NOMO-1 treated with DMSO at 0.1 percent for 48 hours (cell line): ENCODE results near the gene DGKD.

Experiments
- DNase-seq: peaks from one replicate; lab custom pipeline; 2025; ENCODE audit not compliant: unreplicated experiment; lab: John Stamatoyannopoulos, UW

The DGKD gene

GRCh38 chr2:233473878-233474277, 119.6 kb downstream of the DGKD start:
- DNase-seq: no peak

GRCh38 chr2:233474308-233475160, 120.2 kb downstream of the DGKD start:
- no peak for DNase-seq

DNA sequence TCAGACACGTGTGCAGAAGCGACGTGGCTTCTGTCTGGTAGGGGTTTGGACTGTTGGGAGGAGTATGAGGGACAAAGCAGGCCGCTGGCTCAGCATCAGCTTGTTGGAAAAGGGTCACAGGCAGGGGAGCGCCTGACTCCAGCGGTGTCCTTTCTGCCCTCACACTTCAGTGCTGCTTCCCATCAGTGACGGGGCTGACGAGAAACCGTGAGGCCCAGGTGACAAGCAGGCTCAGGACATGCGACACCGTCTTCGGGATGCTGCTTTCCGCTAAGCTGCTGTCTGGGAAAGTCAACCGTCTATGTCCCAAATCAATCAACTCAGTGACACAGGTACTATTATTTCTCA, 121.7 kb downstream of the DGKD start:
- no peak for DNase-seq

GRCh38 chr2:233476651-233477547, 122.6 kb downstream of the DGKD start:
- no peak for DNase-seq

- DNase-seq: no peak
Measured at GRCh38 chr2:233477548-233478433, 123.5 kb downstream of the DGKD start.

DNA sequence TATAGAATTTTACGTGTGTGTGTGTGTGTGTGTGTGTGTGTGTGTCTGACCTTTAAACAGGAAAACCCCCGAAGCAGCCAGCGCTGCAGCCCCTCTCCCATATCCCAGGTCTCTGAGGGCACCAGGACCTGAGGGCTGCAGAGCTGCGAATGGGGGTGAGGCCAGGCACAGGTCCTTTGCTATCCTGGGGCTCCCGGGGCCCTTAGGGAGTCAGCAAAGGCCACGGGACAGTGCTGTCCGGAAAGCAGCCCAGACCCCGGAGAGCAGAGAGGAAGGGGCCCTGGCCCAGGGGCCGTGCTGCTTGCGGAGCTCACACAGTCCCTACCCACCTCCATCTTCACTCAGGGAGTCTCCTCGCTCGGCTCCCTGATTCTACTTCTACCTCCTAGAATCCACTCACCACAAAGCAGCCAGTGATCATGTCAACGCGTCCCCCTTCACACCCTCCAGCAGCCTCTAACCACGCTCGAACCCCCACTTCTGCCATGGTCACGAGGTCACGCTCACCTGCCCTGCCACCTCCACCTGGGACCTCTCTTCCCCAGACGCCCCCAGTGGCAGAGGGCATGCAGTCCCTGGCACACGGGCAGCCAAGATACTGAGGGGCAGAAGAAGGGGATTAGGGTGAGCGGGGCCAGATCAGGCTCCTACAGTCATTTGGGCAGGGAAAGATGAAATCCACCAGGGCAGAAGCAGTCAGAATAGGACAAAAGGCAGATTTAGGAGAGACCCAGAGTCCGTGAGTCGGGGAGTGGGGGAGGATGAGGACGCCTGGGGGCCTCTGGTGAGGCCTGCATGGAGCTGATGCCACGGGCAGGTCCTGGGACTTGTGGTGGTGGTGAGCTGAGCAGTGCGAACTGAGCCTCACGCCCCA, 125.6 kb downstream of the DGKD start:
- no peak for DNase-seq

GRCh38 chr2:233480490-233481202, 126.4 kb downstream of the DGKD start:
- no peak for DNase-seq

DNA sequence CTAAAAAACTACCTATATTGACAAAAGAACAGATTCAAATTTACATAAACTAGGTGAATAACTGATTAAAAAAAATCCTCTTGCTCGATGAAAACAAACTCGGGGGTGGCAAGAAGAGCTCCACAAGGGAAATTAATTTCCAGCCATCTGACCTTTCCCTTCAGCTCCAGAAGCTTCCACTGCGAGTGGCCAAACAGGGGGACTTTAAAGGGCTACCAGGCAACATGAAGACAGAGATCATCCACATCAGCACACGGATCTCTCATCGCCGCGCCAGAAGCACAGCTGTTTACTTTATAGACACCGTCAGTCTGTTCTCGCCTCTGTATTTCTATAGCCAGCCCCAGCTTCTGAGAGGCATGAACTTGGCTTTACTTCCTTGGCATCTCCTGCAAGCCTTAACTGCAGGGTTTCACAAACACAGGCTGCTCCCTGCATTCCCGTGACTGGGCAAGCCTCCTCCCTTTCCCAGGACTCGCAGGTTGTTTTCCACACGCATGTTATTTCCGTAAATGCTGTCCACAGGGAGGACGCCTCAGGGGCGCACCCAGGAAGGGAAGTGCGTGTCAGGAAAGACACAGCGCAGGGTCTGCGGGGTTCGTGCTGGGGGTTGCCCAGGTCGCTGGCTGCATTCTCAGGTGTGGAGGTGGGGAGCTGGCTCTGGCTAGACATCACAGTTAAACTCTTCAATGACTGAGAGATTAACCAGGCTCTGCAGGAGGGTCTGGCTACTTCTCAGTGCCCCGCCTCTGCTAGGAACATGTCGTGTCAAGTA, 127.3 kb downstream of the DGKD start:
- no peak for DNase-seq

DNA sequence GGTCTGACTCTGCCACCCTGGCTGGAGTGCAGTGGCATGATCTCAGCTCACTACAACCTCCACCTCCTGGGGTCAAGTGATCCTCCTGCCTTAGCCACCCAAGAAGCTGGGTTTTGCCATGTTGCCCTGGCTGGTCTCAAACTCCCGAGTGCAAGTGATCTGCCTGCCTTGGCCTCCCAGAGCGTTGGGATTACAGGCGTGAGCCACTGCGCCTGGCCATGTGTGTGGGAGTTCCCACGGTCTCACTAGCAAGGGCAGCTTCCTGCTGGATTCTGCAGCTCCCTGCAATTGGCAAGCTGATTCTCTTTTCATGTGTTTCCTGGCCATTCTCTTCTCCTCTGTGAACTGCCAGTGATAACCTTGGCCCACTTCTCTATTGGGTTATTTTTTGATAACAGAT, 128.3 kb downstream of the DGKD start:
- no peak for DNase-seq

- no peak for DNase-seq
Measured at GRCh38 chr2:233485726-233486125, 131.4 kb downstream of the DGKD start.

DNA sequence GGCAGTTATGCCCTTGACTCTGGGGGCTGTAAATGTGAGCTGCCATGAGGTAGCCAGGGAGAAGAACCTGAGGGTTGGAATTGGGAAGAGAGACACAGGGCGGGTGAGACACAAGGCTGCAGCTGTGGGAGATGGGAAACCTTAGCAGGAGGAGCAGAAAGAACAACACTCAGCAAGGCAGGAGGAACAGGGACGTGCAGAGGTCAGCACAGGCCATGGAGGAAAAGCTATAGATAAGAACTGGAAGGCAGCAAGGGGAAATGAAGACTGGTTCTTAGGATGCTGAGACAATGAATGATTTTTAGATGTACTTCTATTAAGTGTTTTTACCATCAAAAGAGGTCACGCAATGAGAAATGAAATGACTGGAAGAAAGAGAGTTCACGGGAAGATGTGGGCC, 132.1 kb downstream of the DGKD start:
- DNase-seq: no peak

- no peak for DNase-seq
Measured at GRCh38 chr2:233486778-233487552, 132.7 kb downstream of the DGKD start.

DNA sequence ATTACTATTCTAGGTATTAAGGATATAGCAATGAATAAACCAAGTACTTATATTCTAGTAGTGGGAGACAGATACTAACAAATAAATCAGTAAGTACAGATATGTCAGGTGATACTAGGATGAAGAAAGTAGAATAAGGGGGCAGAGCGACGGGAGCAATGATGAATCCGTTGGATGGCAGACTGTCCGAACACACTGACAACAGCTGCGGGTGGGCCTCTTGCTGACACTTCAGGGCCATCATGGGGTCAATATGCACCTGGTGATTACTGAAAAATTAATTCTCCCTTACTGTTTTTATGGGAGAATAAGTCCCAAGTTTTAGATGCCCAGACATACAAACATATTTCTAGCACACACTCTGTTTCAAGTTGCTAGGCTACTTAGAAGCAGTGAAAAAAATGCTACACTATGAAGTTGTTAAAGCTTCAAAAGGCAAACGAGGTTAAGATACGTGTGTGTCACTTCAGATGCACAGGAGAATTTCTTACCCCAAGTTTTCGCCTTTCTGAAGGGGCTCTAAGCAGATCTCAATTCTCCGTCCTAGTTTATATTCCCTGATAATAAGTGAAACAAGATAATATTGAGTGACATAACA, 133.6 kb downstream of the DGKD start:
- no peak for DNase-seq

DNA sequence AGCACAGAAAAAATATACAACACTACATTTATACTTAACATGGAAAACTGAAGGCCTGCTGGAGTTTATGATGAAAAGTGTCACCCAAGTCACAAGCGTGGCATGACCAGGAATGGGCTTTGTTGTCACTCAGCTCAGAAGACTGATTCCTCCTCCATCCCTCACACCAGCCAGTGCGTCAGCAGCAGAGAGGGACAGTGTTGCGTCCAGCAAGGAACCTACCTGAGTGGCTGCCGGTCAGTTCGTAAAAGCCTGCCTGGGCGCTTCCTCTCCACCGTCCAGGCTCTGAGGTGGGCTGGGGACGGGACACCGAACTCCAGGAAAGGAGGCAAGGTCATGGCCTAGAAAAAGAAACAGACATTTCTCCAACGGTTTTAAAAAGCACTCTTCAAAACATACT, 134.8 kb downstream of the DGKD start:
- DNase-seq: no peak

DNA sequence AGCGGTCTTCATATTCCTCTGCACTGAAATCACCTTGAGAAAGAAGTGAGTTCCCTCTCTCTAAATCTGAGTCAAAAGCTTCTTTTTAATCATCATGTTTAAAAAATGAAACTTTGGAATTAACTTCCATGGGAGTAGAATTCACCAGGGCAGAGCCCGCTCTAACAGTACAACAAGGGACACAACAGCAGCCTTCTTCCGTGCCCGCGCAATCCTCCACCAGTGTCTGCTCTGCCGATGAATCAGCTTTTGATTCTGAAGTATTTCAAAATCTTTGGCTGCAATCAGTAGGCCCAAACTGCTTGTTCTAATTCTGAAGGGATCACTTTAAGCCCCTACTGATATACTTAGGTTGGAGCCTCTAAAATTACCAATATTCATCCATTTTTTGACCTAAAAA, 135.4 kb downstream of the DGKD start:
- DNase-seq: no peak

DNA sequence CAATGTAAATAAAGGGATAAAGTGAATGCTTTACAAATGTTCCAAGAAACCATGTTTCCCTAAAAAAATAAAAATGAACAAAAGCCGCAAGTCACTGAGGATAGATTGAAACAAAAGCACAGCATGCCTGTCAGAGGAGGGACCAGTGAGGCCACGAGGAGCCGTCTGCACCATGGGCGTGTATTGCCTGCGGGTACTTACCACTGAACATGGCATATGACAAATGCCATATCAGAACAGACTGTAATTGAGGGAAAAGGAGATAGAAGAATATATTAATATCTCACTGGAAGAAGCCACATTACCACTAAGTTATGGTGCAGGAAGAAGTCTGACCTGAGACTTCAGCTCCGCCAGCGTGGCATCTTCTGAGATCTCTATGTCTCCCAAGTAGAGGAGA, 136.5 kb downstream of the DGKD start:
- no peak for DNase-seq

- no peak for DNase-seq
Measured at GRCh38 chr2:233491326-233491725, 137.0 kb downstream of the DGKD start.

GRCh38 chr2:233492078-233492477, 137.8 kb downstream of the DGKD start:
- no peak for DNase-seq
